H1 (cell line): ENCODE measurements around the gene DDN. TPM values are rescaled to one million over a fixed set of nuclear protein-coding genes. Genes with fewer than 3 reads are reported as not detected.

Experiments used
- CHD7 ChIP-seq: fragments of 300-600 bp; sonication (generic); IDR thresholded peaks from 2 replicates; pipeline ENCODE4 v1.7.1; 2012; ENCODE audit warnings: low read length, moderate library complexity, mild to moderate bottlenecking, inconsistent platforms; ENCODE audit not compliant: insufficient replicate concordance
- polyA plus RNA-seq, 7 experiments: library from polyadenylated mRNA; depleted of rRNA in 3 of 7; stranded (reverse) in 5 of 7; unstranded in 2 of 7; fragments of >200 nt in 5 of 7; fragments of 200-250 nt in 2 of 7; gene quantifications; 1 replicate in 5 of 7; 2 replicates in 1 of 7; 4 replicates in 1 of 7; pipeline versions ENCODE4 v1.2.1 to v1.2.3, GENCODE V29; 2011 to 2013; ENCODE audit warnings: missing spikeins in 2 of 7, mixed read lengths in 2 of 7
- total RNA-seq: library from RNA; stranded (reverse); fragmentation: NEBNext Ultra II Directional; extraction: Animal tissue kit (Norgen Biotek cat#: 25700); gene quantifications from 2 replicates; pipeline ENCODE4 v1.2.1, GENCODE V29; 2021

Gene DDN
- total and polyA plus RNA-seq, 2 of the 8 experiments (the other 6 are each of a cell fraction or from before 2014, with no cell fraction given) = 0.14 to 0.30 TPM

GRCh38 chr12:48960834-48961233, 38.3 kb downstream of the DDN start (continued):
- no peak for TF ChIP-seq CHD7
- TF ChIP-seq, all 59 proteins: peak for 0
